Small intestine (tissue), 7 donors: ENCODE measurements around the gene SREK1IP1. TPM values are rescaled to one million over a fixed set of nuclear protein-coding genes. Genes with fewer than 3 reads are reported as not detected.

ENCODE experiments used
- DNase-seq, 2 donors: peaks; one replicate each; pipeline versions ENCODE4 v3.0.0 to v3.0.0-alpha.2; 2013
- FAIRE-seq: peaks from 2 replicates; lab custom pipeline; 2012; peaks lifted over from hg19 to GRCh38; lab: Jason Lieb, UNC
- H3K27ac ChIP-seq, 3 donors: one replicate each; pipeline ENCODE4 v1.5.1; 2013; ENCODE audit warnings: low read length in 2 of 3, mild to moderate bottlenecking in 2 of 3, control low read depth in 1 of 3, inconsistent platforms in 1 of 3, low read depth in 1 of 3, moderate library complexity in 1 of 3
- H3K27me3 ChIP-seq, 3 donors: one replicate each; pipeline ENCODE4 v1.6.1; 2013; ENCODE audit warnings: low read length in 3 of 3, inconsistent platforms in 1 of 3; ENCODE audit not compliant: control insufficient read depth in 3 of 3, insufficient read depth in 3 of 3
- H3K36me3 ChIP-seq, 3 donors: one replicate each; pipeline ENCODE4 v1.6.1; 2013; ENCODE audit warnings: low read length in 3 of 3, inconsistent platforms in 1 of 3, low read depth in 1 of 3, mild to moderate bottlenecking in 1 of 3, moderate library complexity in 1 of 3; ENCODE audit not compliant: control insufficient read depth in 3 of 3, insufficient read depth in 2 of 3
- H3K4me1 ChIP-seq, 3 donors: one replicate each; pipeline ENCODE4 v1.6.1; 2013; ENCODE audit warnings: low read length in 2 of 3, inconsistent platforms in 1 of 3, low read depth in 1 of 3, mild to moderate bottlenecking in 1 of 3, moderate library complexity in 1 of 3; ENCODE audit not compliant: control insufficient read depth in 3 of 3, insufficient read depth in 2 of 3
- H3K4me3 ChIP-seq, 3 donors: one replicate each; pipeline ENCODE4 v1.5.1; 2013; ENCODE audit warnings: low read length in 3 of 3, control low read depth in 1 of 3, inconsistent platforms in 1 of 3, low read depth in 1 of 3, mild to moderate bottlenecking in 1 of 3, moderate library complexity in 1 of 3
- H3K9me3 ChIP-seq, 2 donors: one replicate each; pipeline ENCODE4 v1.6.1; 2013; ENCODE audit warnings: low read depth in 1 of 2, low read length in 1 of 2; ENCODE audit not compliant: control insufficient read depth in 2 of 2, insufficient read depth in 1 of 2
- WGBS, 3 donors: extraction: QIAGEN DNeasy Blood & Tissue Kit; methylation state at CpG; one replicate each; pipeline ENCODE4 v1.1.7; 2013; 5-methylcytosine and 5-hydroxymethylcytosine counted together
- polyA plus RNA-seq, 4 donors: library from polyadenylated mRNA; stranded (reverse) in 3 of 4; unstranded in 1 of 4; fragments of 200-250 nt in 3 of 4; fragments of 120-200 nt in 1 of 4; gene quantifications; one replicate each; pipeline versions ENCODE4 v1.2.1 to v1.2.3, GENCODE V29; 2013
- donor health status: healthy with polysubstance abuse.
- donor health status: control.
- donor health status: control.
- donor health status: Bipolar disorder and iron deficiency.
- donor health status: healthy.

Gene SREK1IP1
- polyA plus RNA-seq, 4 donors = 5.9 to 14.5 (median 8.0) TPM

DNA sequence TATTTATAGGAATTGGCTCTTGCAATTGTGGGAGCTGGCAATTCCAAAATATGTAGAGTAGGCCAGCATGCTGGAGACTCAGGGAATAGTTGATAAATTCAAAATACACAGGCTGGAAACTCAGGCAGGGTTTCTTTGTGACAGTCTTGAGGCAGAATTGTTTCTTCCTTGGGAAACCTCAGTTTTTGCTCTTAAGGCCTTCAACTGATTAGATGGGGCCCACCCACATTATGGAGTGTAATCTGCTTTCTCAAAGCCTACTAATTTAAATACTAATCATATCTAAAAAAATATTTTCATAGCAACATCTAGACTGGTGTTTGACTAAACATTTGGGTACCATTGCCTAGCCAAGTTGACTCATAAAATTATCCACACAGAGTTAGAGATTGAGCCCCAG is 27.8 kb upstream of the SREK1IP1 start:
- H3K27me3 ChIP-seq = no peaks in the 10 kb centered on the region
- H3K27ac ChIP-seq = no peak overlapping the region
- no peak overlapping the region for H3K4me3 ChIP-seq
- H3K9me3 ChIP-seq = no peaks in the 10 kb centered on the region
- peaks cover 4 to 16% (median 6%) of the 10 kb centered on the region in 3 donors for H3K4me1 ChIP-seq
- no peak for FAIRE-seq
- peaks cover 0 to 1% (median 0%) of the 10 kb centered on the region in 3 donors for H3K36me3 ChIP-seq
- no peak for DNase-seq

DNA sequence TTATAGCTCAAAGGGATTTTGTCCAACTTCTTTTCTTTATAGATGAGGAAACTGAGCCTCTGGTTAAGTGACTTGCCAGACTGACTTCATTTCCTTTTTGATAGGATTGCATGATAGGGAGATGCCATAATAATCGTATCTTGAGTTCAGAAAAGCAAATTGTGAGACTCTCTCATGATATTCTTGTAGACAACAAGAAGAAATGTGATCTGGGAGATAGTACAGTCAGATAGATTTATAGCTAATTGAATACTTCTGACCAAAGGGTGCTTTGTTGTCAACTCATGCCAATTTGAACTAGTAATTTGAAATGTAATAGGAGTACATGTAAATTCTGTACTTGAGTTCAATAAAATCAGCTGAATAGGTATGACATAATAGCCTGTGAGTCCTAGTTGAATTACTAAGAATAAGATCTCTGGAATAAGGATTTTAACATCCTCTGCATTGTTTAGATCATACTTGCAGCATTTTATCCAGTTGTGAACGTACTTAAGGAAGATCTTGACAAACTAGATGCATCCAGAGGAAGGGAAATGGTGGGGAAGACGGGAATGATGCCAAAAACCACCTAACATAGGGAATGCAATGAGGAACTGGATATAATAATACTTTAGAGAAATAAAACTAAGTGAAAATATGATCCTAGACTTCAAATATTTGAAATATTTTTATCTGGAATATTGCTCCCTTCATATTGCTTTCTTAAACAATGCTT is 25.7 kb upstream of the SREK1IP1 start:
- Histone ChIP-seq H3K9me3 (no peaks in the 10 kb centered on the region), H3K36me3 (peaks cover 0 to 1% (median 0%) of the 10 kb centered on the region in 3 donors), H3K4me3 (no peak overlapping the region), H3K4me1 (peaks cover 6 to 16% (median 6%) of the 10 kb centered on the region in 3 donors), H3K27me3 (no peaks in the 10 kb centered on the region), H3K27ac (peak overlapping the region in 2 of 3 donors; percentile 32 to 70)
- WGBS, 3 donors = 65 to 72% (median 66%) methylated on average over 3 of the region's 3 CpGs
- DNase-seq = peak in 1 of 2 donors; percentile 21
- no peak for FAIRE-seq

- H3K4me1 ChIP-seq = peaks cover 6 to 16% (median 6%) of the 10 kb centered on the region in 3 donors
- no peak overlapping the region for H3K4me3 ChIP-seq
- peak; percentile 61 for FAIRE-seq
- peaks cover 0 to 1% (median 0%) of the 10 kb centered on the region in 3 donors for H3K36me3 ChIP-seq
- no peaks in the 10 kb centered on the region for H3K9me3 ChIP-seq
- H3K27ac ChIP-seq = peak overlapping the region in 1 of 3 donors; percentile 70
- no peaks in the 10 kb centered on the region for H3K27me3 ChIP-seq
- DNase-seq = peak; percentile 75 to 80
These were observed 24.0 kb upstream of the SREK1IP1 start for GRCh38 chr5:64792469-64792868.

DNA sequence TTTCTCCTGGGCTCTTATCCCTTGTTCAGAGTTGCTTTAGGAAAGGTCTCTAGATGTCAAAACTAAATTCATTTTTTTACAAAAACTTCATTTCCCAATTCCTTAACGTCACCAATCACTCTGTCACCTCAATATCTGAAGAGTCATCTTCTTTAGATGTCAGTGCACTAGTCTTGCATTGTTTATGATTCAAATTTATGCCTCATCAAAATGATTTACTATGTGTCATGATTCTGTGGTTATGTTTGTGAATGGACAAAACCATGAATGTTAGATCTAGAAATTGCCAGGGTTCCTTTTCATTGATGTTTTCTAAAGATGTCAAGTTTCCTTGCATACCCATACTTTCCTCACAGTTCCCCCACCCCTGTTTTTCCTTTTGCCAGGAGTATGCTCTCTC is 21.7 kb upstream of the SREK1IP1 start:
- no peaks in the 10 kb centered on the region for H3K27me3 ChIP-seq
- H3K27ac ChIP-seq = no peak overlapping the region
- DNase-seq (no peak), FAIRE-seq (no peak)
- peaks cover 0 to 6% (median 0%) of the 10 kb centered on the region in 3 donors for H3K36me3 ChIP-seq
- H3K4me3 ChIP-seq = no peak overlapping the region
- H3K4me1 ChIP-seq = peaks cover 6 to 16% (median 6%) of the 10 kb centered on the region in 3 donors
- H3K9me3 ChIP-seq = no peaks in the 10 kb centered on the region
- WGBS, 3 donors = 93 to 95% (median 94%) methylated on average over 1 of the region's 1 CpG

- 90 to 95% (median 91%) methylated on average over 3 of the region's 3 CpGs for WGBS, 3 donors
- Histone ChIP-seq H3K4me1 (peaks cover 5 to 16% (median 6%) of the 10 kb centered on the region in 3 donors), H3K27ac (no peak overlapping the region), H3K9me3 (no peaks in the 10 kb centered on the region), H3K27me3 (no peaks in the 10 kb centered on the region), H3K4me3 (no peak overlapping the region), H3K36me3 (peaks cover 0 to 6% (median 0%) of the 10 kb centered on the region in 3 donors)
- DNase-seq (no peak), FAIRE-seq (no peak)
These were observed 21.0 kb upstream of the SREK1IP1 start for GRCh38 chr5:64789457-64789856.

- Histone ChIP-seq H3K4me3 (no peak overlapping the region), H3K36me3 (peaks cover 0 to 6% (median 0%) of the 10 kb centered on the region in 3 donors), H3K27ac (no peak overlapping the region), H3K4me1 (peaks cover 0 to 8% (median 4%) of the 10 kb centered on the region in 3 donors), H3K27me3 (no peaks in the 10 kb centered on the region), H3K9me3 (no peaks in the 10 kb centered on the region)
- WGBS, 3 donors = 81 to 88% (median 82%) methylated on average over 2 of the region's 2 CpGs
- FAIRE-seq = no peak
- no peak for DNase-seq
These were observed 19.7 kb upstream of the SREK1IP1 start for GRCh38 chr5:64788156-64788555.

- 82 to 92% (median 91%) methylated on average over 2 of the region's 2 CpGs for WGBS, 3 donors
- no peak for FAIRE-seq
- peaks cover 0 to 6% (median 0%) of the 10 kb centered on the region in 3 donors for H3K36me3 ChIP-seq
- DNase-seq = no peak
- peaks cover 0 to 2% (median 0%) of the 10 kb centered on the region in 3 donors for H3K4me1 ChIP-seq
- no peaks in the 10 kb centered on the region for H3K27me3 ChIP-seq
- no peak overlapping the region for H3K4me3 ChIP-seq
- H3K27ac ChIP-seq = no peak overlapping the region
- no peaks in the 10 kb centered on the region for H3K9me3 ChIP-seq
These were observed 17.9 kb upstream of the SREK1IP1 start for GRCh38 chr5:64786372-64786771.

DNA sequence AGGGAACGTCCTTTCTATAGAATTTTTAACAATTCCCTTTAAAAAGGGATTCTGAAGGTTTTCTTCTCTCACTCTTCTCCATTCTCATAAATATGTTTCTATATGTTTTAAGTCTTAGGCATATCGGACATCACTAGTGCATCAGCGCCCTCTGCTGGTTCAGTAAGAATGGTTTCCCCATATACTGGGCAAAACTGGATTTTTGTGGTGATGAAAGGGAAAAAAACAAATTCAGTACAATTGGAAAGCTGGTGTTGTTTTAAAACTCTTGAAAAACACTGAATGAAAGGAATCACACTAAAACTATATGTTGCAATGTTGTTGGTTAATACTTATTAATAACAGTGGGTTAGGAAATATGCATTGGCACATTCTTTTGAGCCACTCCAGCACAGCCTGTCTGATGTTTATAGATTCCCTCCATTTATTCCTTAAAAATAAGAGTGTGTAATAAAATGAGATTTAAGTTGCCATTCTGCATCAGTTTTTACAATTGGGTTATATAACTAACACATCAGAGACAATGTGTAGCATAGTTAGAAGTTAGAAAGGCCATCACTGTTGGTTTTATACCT is 16.0 kb upstream of the SREK1IP1 start:
- FAIRE-seq = peak; percentile 53
- no peaks in the 10 kb centered on the region for H3K27me3 ChIP-seq
- peaks cover 0 to 8% (median 0%) of the 10 kb centered on the region in 3 donors for H3K36me3 ChIP-seq
- H3K9me3 ChIP-seq = no peaks in the 10 kb centered on the region
- no peaks in the 10 kb centered on the region for H3K4me1 ChIP-seq
- DNase-seq = peak; percentile 75 to 83
- H3K27ac ChIP-seq = no peak overlapping the region
- WGBS, 3 donors = 2 to 3% (median 2%) methylated on average over 3 of the region's 3 CpGs
- H3K4me3 ChIP-seq = no peak overlapping the region
